GDM1 (cell line): ENCODE measurements around the gene STK31.
"Not testable (repeated sequence)": the region's sequence is repeated elsewhere in the genome, so short reads cannot be mapped to it uniquely, and the experiment has no call there.

Experiments used
- DNase-seq: peaks from one replicate; lab custom pipeline; 2025; lab: John Stamatoyannopoulos, UW

STK31 gene

DNA sequence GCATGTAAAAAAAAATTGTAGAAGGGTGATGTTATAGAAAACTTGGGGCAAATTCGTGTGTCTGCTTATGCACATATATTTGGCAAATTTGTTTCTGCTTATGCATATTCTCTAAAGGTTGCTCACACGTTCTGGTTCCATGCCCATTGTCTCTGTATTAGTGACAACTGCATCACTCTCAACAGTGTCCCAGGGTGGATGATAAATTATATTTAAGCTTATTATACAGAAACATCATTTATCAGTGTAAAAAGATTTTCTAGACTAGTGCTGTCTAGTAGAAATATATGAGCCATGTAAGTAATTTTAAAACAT lies 4.1 kb downstream of the STK31 start:
- no peak for DNase-seq

DNA sequence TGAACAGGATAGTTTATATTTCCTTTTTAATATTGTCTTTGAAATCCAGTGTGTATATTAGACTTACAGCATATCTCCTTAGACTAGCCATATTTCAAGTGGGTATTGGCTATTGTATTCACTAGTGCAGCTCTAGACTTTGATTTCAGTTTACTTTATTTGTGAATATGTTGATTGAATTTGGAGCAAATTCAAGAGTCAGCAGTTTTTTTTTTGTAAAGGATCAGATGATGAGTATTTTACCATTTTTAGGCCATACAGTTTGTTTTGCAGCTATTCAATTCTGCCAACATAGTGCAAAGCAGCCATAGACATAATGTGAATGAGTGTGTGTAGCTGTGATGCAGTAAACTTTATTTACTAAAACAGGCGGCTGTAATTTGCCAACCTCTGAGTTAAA lies 4.6 kb downstream of the STK31 start:
- no peak for DNase-seq

DNA sequence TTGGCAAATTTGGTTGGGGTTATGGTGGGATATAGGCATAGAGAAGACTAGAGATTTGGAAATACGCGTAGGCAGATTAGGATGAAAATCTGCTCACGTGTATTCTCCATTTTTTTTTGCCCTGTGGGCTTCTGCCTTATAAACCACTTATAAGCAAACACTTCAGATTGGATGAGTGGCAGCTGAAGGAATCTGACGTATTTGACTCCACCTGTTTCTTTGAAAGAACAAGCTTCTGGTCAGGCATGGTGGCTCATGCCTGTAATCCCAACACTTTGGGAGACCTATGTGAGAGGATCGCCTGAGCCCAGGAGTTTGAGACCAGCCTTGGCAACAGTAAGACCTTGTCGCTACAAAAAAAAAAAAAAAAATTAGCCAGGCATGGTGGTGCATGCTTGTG lies 5.1 kb downstream of the STK31 start:
- no peak for DNase-seq

DNA sequence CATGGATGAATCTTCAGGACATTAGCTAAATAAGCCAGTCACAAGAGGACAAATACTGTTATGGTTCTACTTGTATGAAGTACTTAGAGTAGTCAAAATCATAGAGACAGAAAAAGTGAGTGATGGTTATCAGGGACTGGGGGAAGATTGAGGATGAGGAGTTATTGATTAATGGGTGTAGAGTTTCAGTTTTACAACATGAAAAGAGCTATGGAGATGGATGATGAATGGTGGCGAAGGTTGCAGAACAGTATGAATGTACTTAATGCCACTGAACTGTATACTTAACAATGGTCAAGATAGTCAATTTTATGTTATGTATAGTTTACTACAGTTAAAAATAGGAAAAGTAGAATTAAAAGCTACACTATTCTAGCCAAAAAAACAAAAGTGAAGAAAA lies 7.8 kb downstream of the STK31 start:
- no peak for DNase-seq

DNA sequence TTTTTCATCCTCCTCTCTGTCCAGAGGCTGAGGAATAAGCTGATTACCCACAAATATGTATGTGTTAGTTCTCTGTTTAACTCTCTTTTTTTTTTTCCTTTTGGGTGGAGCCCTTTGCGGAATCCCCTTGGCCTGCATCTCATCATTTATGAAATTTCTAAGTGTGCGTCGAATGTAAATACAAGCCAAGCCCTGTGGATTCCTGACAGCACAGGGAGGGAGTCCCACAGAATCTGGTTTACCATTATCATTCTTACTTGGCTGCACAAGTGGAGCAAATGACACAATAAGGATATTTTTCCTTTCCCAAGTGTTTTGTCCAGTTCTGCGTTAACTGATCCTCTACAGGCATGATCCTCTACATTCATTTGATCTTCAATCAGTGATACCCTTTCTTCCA lies 11.4 kb downstream of the STK31 start:
- DNase-seq: no peak

DNA sequence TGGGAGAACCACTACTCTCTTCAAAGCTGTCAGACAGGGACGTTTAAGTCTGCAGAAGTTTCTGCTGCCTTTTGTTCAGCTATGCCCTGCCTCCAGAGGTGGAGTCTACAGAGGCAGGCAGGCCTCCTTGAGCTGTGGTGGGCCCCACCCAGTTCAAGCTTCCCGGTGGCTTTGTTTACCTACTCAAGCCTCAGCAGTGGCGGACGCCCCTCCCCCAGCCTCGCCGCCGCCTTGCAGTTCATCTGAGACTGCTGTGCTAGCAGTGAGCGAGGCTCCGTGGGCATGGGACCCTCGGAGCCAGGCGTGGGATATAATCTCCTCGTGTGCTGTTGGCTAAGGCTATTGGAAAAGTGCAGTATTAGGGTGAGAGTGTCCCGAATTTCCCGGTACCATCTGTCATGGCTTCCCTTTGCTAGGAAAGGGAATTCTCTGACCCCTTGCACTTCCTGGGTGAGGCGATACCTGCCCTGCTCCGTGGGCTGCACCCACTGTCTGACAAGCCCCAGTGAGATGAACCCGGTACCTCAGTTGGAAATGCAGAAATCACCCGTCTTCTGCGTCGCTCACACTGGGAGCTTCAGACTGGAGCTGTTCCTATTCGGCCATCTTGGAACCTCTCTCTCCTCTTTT lies 12.7 kb downstream of the STK31 start:
- not testable (repeated sequence) for DNase-seq

DNA sequence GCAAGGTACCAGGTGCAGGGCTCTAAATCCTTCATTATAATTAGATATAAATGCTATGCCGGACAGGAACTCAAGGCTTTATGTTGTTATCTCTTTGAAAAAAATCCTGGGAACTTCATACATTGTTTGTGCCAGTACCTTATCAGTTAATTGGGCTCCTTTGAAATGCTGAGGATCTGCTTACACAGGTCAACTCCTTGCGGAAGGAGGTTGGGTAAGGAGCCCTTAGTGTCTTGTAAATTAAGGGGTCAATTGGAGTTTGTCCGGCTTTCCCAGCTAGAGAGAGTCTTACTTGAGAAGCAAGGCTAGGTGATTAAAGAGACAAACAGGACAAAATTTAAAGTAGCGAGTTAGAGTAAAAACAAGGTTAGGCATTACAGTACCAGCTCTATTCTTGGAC lies 14.1 kb downstream of the STK31 start:
- DNase-seq: not testable (repeated sequence)

DNA sequence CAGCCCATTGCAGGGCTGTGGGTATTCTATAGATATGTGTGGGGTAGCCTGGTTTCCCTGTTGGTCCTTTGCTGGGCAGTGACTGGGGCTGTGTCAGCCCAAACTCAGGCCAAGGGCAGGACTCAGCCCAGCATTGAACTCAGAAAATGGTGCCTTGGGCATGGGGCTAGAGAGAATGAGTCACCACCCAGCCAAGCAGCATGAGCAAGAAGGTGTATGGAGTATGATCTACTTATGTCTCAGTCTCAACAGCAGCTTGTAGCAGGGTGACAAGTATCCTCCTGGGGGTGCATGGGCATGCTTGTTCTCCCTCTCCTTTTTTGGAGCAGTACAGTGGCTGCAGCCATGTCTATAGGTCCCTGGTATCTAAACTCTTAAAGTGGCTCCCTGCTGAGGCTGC lies 32.0 kb downstream of the STK31 start:
- no peak for DNase-seq

DNA sequence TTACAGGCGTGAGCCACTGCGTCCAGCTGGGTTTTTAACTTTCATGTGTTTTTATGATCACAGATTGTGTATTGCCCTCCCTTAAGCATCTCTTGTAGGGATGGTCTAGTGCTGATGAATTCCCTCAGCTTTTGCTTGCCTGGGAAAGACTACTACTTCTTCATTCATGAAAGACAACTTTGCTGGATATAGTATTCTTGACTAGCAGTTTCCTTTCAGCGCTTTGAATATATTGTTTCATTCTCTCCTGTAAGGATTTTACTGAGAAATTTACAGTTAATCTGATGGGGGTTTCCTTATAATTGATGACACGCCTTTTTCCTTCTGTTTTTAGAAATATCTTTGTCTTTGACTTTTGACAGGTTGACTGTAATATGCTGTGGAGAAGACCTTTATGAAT lies 33.2 kb downstream of the STK31 start:
- DNase-seq: no peak

DNA sequence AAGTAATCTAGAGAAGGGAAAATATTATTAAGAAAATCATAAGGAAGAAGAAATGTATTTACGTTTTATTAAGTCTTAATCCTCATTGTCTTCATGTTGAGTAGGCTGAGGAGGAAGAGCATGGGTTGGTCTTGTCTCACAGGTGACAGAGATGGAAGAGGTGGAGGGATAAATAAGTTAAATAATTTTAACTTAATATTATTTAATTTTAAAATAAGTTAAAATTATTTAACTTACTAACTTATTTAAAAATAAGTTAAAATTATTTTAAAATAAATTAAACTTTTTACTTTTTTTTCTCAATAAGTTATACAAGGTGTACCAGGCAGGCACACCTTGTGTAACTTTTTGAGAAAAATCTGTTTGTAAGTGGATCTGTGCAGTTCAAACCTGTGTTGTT lies 36.6 kb downstream of the STK31 start:
- DNase-seq: no peak

DNA sequence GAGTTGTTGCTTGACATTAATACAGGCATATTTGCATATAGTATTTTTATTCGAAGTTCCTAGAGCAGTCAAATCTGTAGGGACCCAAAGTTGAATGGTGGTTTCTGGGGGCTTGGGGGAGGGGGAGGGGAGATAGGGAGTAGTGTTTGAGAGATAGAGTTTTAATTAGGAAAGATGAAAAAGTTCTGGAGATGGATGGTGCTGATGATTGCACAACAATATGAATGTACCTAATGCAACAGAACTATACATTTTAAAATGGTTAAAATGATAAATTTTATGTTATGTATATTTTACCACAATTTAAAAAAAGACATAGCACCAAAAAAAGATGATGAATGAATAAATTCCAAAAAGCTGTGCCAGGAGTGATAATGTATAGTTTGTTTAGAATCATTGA lies 41.8 kb downstream of the STK31 start:
- no peak for DNase-seq

DNA sequence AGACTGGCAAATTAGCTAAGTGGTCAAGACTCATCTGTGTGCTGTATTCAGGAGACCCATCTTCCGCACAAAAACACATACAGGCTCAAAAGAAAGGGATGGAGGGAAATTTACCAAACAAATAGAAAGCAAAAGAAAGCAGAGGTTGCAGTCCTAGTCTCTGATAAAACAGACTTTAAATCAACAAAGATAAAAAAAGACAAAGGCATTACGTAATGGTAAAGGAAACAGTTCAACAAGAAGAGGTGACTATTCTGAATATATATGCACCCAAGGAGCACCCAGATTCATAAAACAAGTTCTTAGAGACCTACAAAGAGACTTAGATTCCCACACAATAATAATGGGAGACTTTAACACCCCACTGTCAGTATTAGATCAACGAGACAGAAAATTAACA lies 48.8 kb downstream of the STK31 start:
- not testable (repeated sequence) for DNase-seq

DNA sequence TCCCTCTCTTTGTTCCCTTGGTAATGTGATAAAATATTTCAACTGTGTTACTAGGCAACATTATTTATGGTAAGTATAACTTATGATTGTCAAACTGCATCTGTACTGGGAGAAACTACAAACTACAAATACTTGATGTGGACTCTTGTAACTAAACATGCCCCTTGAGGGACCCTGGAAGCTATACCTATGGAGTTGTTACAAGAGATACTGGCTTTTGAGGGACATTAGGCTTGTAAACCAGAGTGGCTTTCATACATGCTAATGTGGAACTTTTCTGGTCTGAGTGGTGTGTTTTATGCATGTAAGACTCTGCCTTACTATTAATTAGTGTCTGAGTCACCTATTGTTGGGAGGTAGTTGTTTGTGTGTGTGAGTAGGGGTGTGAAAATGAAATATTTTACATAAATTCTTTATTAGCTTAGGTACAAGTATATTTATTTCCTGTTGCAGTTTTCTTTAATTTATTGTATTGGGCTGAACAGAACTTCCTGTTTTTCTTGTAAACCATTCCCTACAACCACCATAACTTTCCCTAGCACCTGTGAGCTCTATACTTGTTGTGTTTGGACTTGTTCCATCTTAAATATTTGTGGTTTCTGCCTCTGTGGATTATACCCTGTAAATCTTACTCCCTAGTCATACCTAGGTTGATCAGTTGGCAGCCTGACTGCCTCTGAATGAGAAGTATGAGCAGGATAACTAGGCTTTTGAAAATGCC lies 49.8 kb downstream of the STK31 start:
- no peak for DNase-seq

DNA sequence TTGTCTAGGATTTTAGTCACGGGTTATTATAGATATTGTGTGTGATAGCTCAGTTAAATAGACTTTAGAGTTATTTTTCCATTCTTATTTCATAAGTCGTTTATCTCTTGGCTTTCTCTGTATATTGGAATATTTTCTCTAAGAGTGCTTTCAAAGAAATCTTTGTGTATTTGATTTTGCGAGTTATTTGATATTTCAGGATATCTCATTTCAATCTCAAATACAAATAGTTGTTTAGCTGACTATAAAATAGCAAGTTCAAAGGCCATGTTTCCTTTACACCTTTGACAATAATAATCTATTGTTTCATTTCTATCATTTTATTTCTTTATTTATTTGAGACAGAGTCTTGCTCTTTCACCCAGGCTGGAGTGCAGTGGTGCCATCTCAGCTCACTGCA lies 55.9 kb downstream of the STK31 start:
- no peak for DNase-seq

DNA sequence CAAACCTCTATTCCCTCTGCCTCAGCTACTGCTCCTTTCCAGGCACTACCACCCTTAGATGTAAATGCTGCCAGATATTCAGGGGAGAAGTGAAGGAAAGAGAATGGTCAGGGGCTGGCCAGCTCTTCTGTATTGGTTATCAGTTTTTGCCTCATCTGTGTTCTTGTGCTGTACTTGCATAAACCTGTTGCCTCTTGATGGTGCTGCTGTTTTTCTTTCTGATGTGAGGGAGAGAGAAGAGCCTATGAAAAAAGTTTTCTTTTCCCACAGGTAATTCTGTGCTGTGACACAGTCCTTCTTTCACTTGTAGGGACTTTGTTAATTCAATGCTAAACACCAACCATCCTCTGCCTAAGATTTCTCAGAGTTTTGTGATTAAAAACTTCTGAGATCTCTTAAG lies 57.5 kb downstream of the STK31 start:
- no peak for DNase-seq

DNA sequence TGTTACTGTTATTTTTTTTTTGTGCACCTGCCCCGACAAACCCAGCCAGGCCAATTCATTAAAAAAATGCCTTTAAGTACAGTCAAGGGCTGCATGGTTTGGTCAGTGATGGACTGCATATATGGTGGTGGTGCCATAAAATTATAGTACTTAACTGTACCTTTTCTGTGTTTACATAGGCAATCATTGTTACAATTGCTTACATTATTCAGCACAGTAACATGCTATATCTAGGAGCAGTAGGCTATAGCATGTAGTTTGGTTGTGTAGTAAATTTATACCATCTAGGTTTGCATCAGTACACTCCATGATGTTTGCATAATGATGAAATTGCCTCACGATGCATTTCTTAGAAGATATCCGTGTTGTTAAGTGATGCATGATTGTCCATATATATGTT lies 58.0 kb downstream of the STK31 start:
- DNase-seq: no peak

DNA sequence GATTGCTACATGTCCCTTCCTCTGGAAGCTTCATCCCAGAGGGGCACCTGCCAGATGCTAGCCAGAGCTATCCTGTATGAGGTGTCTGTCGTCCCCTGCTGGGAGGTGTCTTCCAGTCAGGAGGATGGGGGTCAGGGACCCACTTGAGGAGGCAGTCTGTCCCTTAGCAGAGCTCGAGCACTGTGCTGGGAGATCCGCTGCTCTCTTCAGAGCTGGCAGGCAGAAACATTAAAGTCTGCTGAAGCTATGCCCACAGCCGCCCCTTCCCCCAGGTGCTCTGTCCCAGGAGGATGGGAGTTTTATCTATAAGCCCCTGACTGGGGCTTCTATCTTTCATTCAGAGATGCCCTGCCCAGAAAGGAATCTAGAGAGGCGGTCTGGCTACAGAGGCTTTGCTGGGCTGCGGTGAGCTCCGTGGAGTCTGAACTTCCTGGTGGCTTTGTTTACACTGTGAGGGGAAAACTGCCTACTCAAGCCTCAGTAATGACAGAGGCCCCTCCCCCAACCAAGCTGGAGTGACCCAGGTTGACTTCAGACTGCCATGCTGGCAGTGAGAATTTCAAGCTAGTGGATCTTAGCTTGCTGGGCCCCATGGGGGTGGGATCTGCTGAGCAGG lies 69.3 kb downstream of the STK31 start:
- DNase-seq: not testable (repeated sequence)

DNA sequence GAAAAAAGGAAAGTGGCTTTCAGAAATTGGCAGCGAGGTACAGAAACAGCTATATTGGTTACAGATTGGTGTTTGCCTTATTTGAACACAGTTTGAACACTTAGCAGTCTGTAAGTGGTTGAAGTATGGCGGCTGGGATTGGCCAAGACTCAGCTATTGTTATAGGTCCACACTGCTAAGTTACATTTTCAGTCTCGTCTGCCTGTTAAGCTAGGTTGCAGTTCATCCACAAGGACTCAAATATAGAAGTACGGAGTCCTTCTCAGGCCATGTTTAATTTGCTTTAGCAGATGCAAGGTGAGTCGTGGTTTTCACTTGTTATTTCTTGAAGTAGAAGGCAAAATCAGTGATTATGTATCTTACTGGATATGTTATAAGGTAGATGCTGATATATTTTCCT lies 73.1 kb downstream of the STK31 start:
- DNase-seq: no peak

DNA sequence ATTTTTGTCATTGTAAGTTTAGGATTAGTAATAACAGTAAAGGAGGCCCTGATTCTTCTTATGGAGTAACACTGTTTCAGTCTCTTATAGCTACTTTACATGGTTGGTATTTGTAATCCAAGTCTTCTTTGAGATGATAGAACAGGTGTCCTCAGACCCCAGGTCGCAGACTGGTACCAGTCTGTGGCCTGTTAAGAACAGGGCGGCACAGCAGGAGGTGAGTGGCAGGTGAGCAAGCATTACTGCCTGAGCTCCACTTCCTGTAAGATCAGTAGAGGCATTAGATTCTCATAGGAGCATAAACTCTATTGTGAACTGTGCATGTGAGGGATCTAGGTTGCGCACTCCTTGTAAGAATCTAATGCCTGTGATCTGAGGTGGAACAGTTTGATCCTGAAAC lies 77.3 kb downstream of the STK31 start:
- no peak for DNase-seq

DNA sequence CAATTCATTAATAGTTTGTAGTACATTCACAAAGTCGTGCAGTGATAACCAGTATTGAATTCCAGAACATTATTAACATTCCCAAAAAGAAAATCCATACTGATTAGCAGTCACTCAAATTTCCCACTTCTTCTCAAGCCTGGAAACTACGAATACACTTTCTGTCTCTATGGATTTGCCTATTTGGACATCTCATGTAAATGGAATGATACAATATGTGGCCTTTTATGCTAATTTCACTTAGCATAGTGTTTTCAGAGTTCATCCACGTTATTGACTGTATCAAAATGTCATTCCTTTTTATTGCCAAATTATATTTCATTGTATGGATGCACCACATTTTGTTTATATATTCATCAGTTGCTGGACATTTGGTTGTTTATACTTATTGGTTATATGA lies 78.8 kb downstream of the STK31 start:
- no peak for DNase-seq

DNA sequence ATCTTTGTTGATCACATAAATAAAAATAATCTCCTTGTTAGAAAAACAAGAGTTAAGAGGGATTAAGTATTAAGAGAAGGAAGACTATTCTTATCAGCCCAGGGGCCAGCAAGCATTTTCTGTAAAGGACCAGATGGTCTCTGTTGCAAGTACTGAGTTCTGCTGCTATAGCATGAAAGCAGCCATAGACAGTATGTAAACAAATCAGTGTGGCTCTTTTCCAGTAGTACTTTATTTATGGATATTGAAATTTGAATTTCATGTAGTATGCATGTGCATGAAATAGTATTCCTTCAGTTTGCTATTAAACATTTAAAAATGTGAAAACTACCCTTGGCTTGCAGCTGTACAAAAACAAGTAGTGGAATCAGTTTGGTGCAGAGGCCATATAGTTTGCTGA lies 81.7 kb downstream of the STK31 start:
- DNase-seq: no peak

DNA sequence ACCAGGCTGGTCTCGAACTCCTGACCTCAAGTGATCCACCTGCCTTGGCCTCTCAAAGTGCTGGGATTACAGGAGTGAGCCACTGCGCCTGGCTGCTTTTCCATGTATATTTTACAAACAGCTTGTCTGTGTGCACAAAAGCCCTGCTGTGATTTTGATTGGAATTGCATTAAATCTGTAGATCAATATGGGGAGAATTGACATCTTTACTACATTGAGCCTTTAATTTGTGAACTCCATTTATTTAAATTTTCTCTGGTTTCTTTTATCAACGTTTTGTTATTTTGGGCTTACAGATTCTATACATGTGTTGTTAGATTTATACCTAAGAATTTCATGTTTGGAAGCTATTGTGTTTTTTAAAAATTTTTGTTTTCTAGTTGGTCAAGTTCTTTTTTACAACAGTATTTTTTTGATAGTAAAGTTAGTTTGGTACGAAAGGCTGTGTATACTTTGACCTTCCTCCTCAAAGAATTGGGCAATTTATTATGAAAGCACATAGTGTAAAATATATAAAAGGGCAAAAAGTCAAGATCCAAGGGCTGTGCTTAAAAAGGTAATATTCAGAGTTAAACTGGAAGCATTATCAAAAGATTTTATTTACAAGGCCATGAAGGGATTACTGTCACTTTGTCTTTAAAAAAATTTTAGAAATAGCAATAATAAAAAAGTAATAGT lies 92.8 kb downstream of the STK31 start:
- DNase-seq: no peak

DNA sequence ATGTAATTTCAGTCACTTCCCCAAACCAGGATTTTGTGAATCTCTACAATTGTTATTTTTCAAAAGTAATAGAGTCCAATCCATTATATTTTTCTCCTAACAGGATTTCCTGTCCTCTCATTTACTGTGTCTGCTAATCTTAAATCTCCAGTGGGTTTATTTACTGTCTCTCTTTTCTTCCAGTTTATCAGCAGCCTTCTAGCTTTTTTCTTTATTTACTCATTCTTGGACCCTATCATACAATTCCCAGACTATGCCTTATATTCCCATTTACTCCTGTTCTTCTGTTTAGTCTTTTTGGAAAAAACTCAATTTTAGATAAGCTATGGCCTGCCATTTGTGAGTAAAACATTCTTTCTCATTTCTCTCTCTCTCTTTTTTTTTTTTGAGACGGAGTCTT lies 94.7 kb downstream of the STK31 start:
- no peak for DNase-seq
